HepG2 (cell line): ENCODE data around the gene FAM163A. TPM values are rescaled to one million over a fixed set of nuclear protein-coding genes. Genes with fewer than 3 reads are reported as not detected.

ENCODE experiments used
- ATAC-seq: fragments of 200-7000 bp; cut with Tn5 transposase; 3 replicates; pipeline ENCODE4 v1.9.1; 2020; ENCODE audit warnings: mild to moderate bottlenecking, moderate library complexity
- BruUV-seq: library from RNA; stranded (reverse); fragments of 400-500 nt; replicated peaks from 2 replicates; lab custom pipeline; 2021; lab: Mats Ljungman, UMichigan
- CTCF ChIA-PET: fragments of 300-600 bp; formaldehyde crosslinking; extraction: SDS; loops from one replicate; lab custom pipeline; 2021; ENCODE audit warnings: low total read pairs, inconsistent platforms, low intra/inter-chr PET ratio; lab: Yijun Ruan, JAX
- POLR2A ChIA-PET: fragments of 350-600 bp; sonication (Branson Sonifier 250); formaldehyde crosslinking; loops from one replicate; lab custom pipeline; 2020; ENCODE audit warnings: antibody characterized with exemption, inconsistent platforms; lab: Yijun Ruan, JAX
- DNase-seq: peaks from one replicate; pipeline ENCODE4 v3.0.0-alpha.2; 2015; ENCODE audit warnings: low spot score
- FAIRE-seq: peaks from 3 replicates; lab custom pipeline; 2011; peaks lifted over from hg19 to GRCh38; lab: Jason Lieb, UNC
- H2AFZ ChIP-seq: one replicate; pipeline ENCODE4 v1.6.1; 2011; ENCODE audit warnings: low read length, inconsistent platforms
- H3K27ac ChIP-seq: fragments of 300-600 bp; 3 replicates; pipeline ENCODE4 v1.8.0; 2011; ENCODE audit warnings: mixed run types, mild to moderate bottlenecking, mixed read lengths, low read length, inconsistent platforms; ENCODE audit not compliant: insufficient read depth; ENCODE audit errors: extremely low read length
- H3K27me3 ChIP-seq, 2 experiments: fragments of 200-600 bp in 1 of 2; 2 replicates in 1 of 2; 3 replicates in 1 of 2; pipeline versions ENCODE4 v1.6.0 to v1.8.0; 2011; ENCODE audit warnings: low read length in 2 of 2, mild to moderate bottlenecking in 2 of 2, moderate library complexity in 2 of 2, inconsistent platforms in 1 of 2; ENCODE audit not compliant: insufficient read depth in 2 of 2, control insufficient read depth in 1 of 2
- H3K36me3 ChIP-seq, 2 experiments: fragments of 200-600 bp in 1 of 2; replicated peaks in 1 of 2; 2 replicates in 1 of 2; 3 replicates in 1 of 2; pipeline versions ENCODE4 v1.5.1 to v1.8.0; 2011; ENCODE audit warnings: low read length in 2 of 2, inconsistent platforms in 1 of 2; ENCODE audit not compliant: insufficient read depth in 2 of 2, control insufficient read depth in 1 of 2
- H3K4me1 ChIP-seq: 2 replicates; pipeline ENCODE4 v1.5.1; 2012; ENCODE audit warnings: low read length, inconsistent platforms; ENCODE audit not compliant: insufficient read depth
- H3K4me2 ChIP-seq: 2 replicates; pipeline ENCODE4 v1.6.0; 2011; ENCODE audit warnings: low read depth, low read length, inconsistent platforms
- H3K4me3 ChIP-seq, 3 experiments: fragments of 200-600 bp in 1 of 3; sonication (generic), shearing (Covaris generic) in 1 of 3; replicated peaks in 1 of 3; 2 replicates each; pipeline ENCODE4 v1.5.1; 2011 to 2016; ENCODE audit warnings: low read length in 3 of 3, inconsistent platforms in 2 of 3, low read depth in 2 of 3, mild to moderate bottlenecking in 2 of 3, control low read depth in 1 of 3, mixed read lengths in 1 of 3; ENCODE audit not compliant: insufficient read depth in 1 of 3
- H3K79me2 ChIP-seq: one replicate; pipeline ENCODE4 v1.6.1; 2011; ENCODE audit warnings: low read length, inconsistent platforms; ENCODE audit not compliant: insufficient read depth
- H3K9ac ChIP-seq: 2 replicates; pipeline ENCODE4 v1.6.0; 2011; ENCODE audit warnings: mild to moderate bottlenecking, low read depth, low read length, inconsistent platforms; ENCODE audit not compliant: insufficient read depth
- H3K9me3 ChIP-seq: 2 replicates; pipeline ENCODE4 v1.5.1; 2012; ENCODE audit warnings: mild to moderate bottlenecking, low read length
- H4K20me1 ChIP-seq: 2 replicates; pipeline ENCODE4 v1.6.0; 2011; ENCODE audit warnings: inconsistent platforms, mild to moderate bottlenecking, low read length, moderate library complexity; ENCODE audit not compliant: insufficient read depth
- ATF7-NPFF ChIP-seq: sonication (generic); formaldehyde crosslinking; IDR thresholded peaks from 2 replicates; pipeline ENCODE4 v1.8.1; 2023; ENCODE audit warnings: mild to moderate bottlenecking, low read depth, missing genetic modification reagents, moderate library complexity
- CENPX ChIP-seq: sonication (generic); formaldehyde crosslinking; IDR thresholded peaks from 2 replicates; pipeline ENCODE4 v1.9.0; 2021; ENCODE audit warnings: mild to moderate bottlenecking, missing genetic modification reagents, moderate library complexity
- FOSL2 ChIP-seq: sonication (generic); formaldehyde crosslinking; IDR thresholded peaks from 2 replicates; pipeline ENCODE4 v1.4.0; 2020; ENCODE audit warnings: missing genetic modification reagents
- GFI1 ChIP-seq: sonication (generic); formaldehyde crosslinking; IDR thresholded peaks from 2 replicates; pipeline ENCODE4 v1.5.0; 2020; ENCODE audit warnings: missing genetic modification reagents, mild to moderate bottlenecking, borderline replicate concordance
- SRSF1 ChIP-seq: fragments of 200-400 bp; formaldehyde crosslinking; optimal IDR thresholded peaks from 2 replicates; pipeline ENCODE3; 2017; ENCODE audit warnings: mild to moderate bottlenecking, low read depth, low read length, moderate library complexity
- ZKSCAN1 ChIP-seq: fragments of 150-350 bp; IDR thresholded peaks from 2 replicates; pipeline ENCODE4 v1.6.1; 2014; ENCODE audit warnings: low read length
- ZNF124 ChIP-seq: sonication (generic); formaldehyde crosslinking; IDR thresholded peaks from 2 replicates; pipeline ENCODE4 v1.4.0; 2020; ENCODE audit warnings: missing genetic modification reagents
- ZNF549 ChIP-seq: sonication (generic); formaldehyde crosslinking; IDR thresholded peaks from 2 replicates; pipeline ENCODE4 v1.5.0; 2020; ENCODE audit warnings: missing genetic modification reagents
- ZNF556 ChIP-seq: sonication (generic); formaldehyde crosslinking; IDR thresholded peaks from 2 replicates; pipeline ENCODE4 v1.4.0; 2020; ENCODE audit warnings: mild to moderate bottlenecking, missing genetic modification reagents, borderline replicate concordance
- ZNF615 ChIP-seq: sonication (generic); formaldehyde crosslinking; IDR thresholded peaks from 2 replicates; pipeline ENCODE4 v1.5.0; 2020; ENCODE audit warnings: mild to moderate bottlenecking, missing genetic modification reagents, borderline replicate concordance
- ZNF724P ChIP-seq: sonication (generic); formaldehyde crosslinking; IDR thresholded peaks from 2 replicates; pipeline ENCODE4 v1.8.0; 2022; ENCODE audit warnings: missing genetic modification reagents, borderline replicate concordance
- WGBS: methylation state at CpG from one replicate; pipeline ENCODE4 v1.1.6; 2017; ENCODE audit warnings: low lambda C conversion rate; 5-methylcytosine and 5-hydroxymethylcytosine counted together
- in situ Hi-C: cut with HindIII; loops from 2 replicates; pipeline ENCODE4 v1.10.0; 2017; ENCODE audit warnings: low pct_unique_long_range_greater_than_20kb; ENCODE audit not compliant: extremely low pct_ligation_motif_present
- intact Hi-C: fragments of 100-400 bp; cut with micrococcal nuclease; formaldehyde crosslinking; loops from one replicate; pipeline ENCODE4 v1.10.0; 2022; ENCODE audit not compliant: unreplicated experiment
- polyA plus RNA-seq, 8 experiments: library from polyadenylated mRNA; depleted of rRNA in 3 of 8; stranded (reverse) in 7 of 8; unstranded in 1 of 8; fragments of >200 nt; fragmentation: Illumina TruSeq in 4 of 8; extraction: Trizol in 4 of 8; gene quantifications; 2 replicates each; pipeline versions ENCODE4 v1.2.1 to v1.2.3, GENCODE V29; 2011 to 2016; ENCODE audit warnings: low read depth in 4 of 8, missing spikeins in 1 of 8, mixed read lengths in 1 of 8; ENCODE audit not compliant: insufficient read depth in 1 of 8
- total RNA-seq, 5 experiments: library from RNA; depleted of rRNA; stranded (reverse); fragments of >200 nt; fragmentation: Illumina TruSeq; extraction: Trizol; gene quantifications; 2 replicates each; pipeline ENCODE4 v1.2.3, GENCODE V29; 2016; ENCODE audit warnings: low read depth in 1 of 5
- TF ChIP-seq, protein P1 (sequence below): sonication (generic); formaldehyde crosslinking; IDR thresholded peaks from 2 replicates; pipeline ENCODE4 v1.4.0; 2020; ENCODE audit warnings: missing genetic modification reagents, borderline replicate concordance

FAM163A gene
- total and polyA plus RNA-seq, 2 of the 13 experiments (the other 11 are each of a cell fraction or from before 2014, with no cell fraction given), result not detected

DNA sequence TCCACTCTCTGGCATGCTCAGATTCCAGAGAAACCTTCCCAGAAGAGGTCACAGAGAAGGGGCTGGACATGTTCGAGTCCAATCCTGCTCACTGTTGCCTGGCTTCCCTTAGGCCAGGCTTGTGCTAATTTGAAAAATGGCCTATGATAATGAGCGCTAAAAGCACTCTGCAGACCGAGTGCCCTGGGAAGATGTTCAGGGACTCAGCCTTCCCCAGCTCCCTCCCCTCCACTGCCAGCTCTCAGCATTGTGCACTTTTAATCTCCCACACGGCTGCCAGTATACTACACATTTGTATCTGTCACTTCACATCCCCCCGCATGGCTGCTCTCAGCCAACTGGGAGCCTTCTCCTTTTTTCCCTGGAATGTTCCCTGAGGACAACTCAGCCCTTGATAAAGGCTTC, 24.1 kb downstream of the FAM163A start (continued):
- TF ChIP-seq, protein P1, sequence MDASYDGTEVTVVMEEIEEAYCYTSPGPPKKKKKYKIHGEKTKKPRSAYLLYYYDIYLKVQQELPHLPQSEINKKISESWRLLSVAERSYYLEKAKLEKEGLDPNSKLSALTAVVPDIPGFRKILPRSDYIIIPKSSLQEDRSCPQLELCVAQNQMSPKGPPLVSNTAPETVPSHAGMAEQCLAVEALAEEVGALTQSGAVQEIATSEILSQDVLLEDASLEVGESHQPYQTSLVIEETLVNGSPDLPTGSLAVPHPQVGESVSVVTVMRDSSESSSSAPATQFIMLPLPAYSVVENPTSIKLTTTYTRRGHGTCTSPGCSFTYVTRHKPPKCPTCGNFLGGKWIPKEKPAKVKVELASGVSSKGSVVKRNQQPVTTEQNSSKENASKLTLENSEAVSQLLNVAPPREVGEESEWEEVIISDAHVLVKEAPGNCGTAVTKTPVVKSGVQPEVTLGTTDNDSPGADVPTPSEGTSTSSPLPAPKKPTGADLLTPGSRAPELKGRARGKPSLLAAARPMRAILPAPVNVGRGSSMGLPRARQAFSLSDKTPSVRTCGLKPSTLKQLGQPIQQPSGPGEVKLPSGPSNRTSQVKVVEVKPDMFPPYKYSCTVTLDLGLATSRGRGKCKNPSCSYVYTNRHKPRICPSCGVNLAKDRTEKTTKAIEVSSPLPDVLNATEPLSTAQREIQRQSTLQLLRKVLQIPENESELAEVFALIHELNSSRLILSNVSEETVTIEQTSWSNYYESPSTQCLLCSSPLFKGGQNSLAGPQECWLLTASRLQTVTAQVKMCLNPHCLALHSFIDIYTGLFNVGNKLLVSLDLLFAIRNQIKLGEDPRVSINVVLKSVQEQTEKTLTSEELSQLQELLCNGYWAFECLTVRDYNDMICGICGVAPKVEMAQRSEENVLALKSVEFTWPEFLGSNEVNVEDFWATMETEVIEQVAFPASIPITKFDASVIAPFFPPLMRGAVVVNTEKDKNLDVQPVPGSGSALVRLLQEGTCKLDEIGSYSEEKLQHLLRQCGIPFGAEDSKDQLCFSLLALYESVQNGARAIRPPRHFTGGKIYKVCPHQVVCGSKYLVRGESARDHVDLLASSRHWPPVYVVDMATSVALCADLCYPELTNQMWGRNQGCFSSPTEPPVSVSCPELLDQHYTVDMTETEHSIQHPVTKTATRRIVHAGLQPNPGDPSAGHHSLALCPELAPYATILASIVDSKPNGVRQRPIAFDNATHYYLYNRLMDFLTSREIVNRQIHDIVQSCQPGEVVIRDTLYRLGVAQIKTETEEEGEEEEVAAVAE, result no peak
- TF ChIP-seq ZKSCAN1 (no peak), ZNF124 (CRISPR knock-in tag) (no peak), ZNF615 (CRISPR knock-in tag) (no peak), GFI1 (no peak), ZNF724P (CRISPR knock-in tag) (no peak), ATF7-NPFF (no peak), ZNF556 (CRISPR knock-in tag) (no peak)

DNA sequence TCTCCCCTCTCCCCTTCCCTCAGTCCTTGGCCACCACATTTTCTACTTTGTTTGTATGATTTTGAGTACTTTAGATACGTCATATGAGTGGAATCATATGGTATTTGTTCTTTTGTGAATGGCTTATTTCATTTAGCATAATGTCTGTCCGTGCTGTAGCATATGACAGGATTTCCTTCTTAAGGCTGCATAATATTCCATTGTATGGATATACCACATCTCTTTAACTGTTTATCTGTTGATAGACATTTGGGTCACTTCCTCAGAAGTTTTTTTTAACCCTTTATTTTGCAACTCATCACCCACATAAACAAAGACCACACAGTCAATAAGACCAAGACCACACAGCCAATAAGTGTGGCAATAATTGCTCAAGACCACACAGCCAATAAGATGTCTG, 24.9 kb downstream of the FAM163A start:
- Histone ChIP-seq H3K79me2 (no peaks in the 10 kb centered on the region), H3K4me3 (no peak overlapping the region), H2AFZ (no peak overlapping the region), H3K4me2 (no peak overlapping the region), H3K4me1 (no peaks in the 10 kb centered on the region), H3K27ac (no peak overlapping the region), H3K9me3 (no peaks in the 10 kb centered on the region), H3K36me3 (no peaks in the 10 kb centered on the region), H4K20me1 (no peaks in the 10 kb centered on the region), H3K9ac (no peak overlapping the region), H3K27me3 (peaks cover 0 to 5% of the 10 kb centered on the region in 2 experiments; a peak in 2 of 5 replicates)
- in situ Hi-C loops (no loop called here), intact Hi-C loops (no loop called here)
- 0% methylated on average over 2 of the region's 2 CpGs for WGBS
- ATAC-seq (no peak), DNase-seq (no peak), FAIRE-seq (no peak)
- no TSS peak for BruUV-seq
- POLR2A ChIA-PET, result no interaction called here
- CTCF ChIA-PET, result no interaction called here
- TF ChIP-seq CENPX (CRISPR knock-in tag) (no peak), ZNF549 (CRISPR knock-in tag) (no peak), SRSF1 (no peak), FOSL2 (no peak)
